ENCODE results near the gene HBP1. TPM values are rescaled to one million over a fixed set of nuclear protein-coding genes. Genes with fewer than 3 reads are reported as not detected.
"Not testable (repeated sequence)": the region's sequence is repeated elsewhere in the genome, so short reads cannot be mapped to it uniquely, and the experiment has no call there.

The HBP1 gene
- total RNA-seq, 1 donor from 2014 or later = 111 TPM

GRCh38 chr7:107185716-107186115, 16.9 kb downstream of the HBP1 start:
- no peak for DNase-seq (ENCODE audit: low read depth, low spot score)

- DNase-seq (ENCODE audit: low read depth, low spot score) = no peak
Measured at GRCh38 chr7:107186240-107186639, 17.4 kb downstream of the HBP1 start.

- no peak for DNase-seq (ENCODE audit: low read depth, low spot score)
Measured at GRCh38 chr7:107187774-107188173, 19.0 kb downstream of the HBP1 start.

GRCh38 chr7:107190090-107190489, 21.3 kb downstream of the HBP1 start:
- no peak for DNase-seq (ENCODE audit: low read depth, low spot score)

GRCh38 chr7:107194052-107194451, 25.2 kb downstream of the HBP1 start:
- DNase-seq (ENCODE audit: low read depth, low spot score) = no peak

- no peak for DNase-seq (ENCODE audit: low read depth, low spot score)
Measured at GRCh38 chr7:107196834-107197610, 28.2 kb downstream of the HBP1 start.

- no peak for DNase-seq (ENCODE audit: low read depth, low spot score)
Measured at GRCh38 chr7:107201795-107202450, 33.1 kb downstream of the HBP1 start.

GRCh38 chr7:107203607-107204006, 34.8 kb downstream of the HBP1 start:
- no peak for DNase-seq (ENCODE audit: low read depth, low spot score)

GRCh38 chr7:107206136-107206535, 37.3 kb downstream of the HBP1 start:
- DNase-seq (ENCODE audit: low read depth, low spot score) = no peak

- DNase-seq (ENCODE audit: low read depth, low spot score) = no peak
Measured at GRCh38 chr7:107206706-107207105, 37.9 kb downstream of the HBP1 start.

GRCh38 chr7:107207459-107207858, 38.7 kb downstream of the HBP1 start:
- DNase-seq (ENCODE audit: low read depth, low spot score) = no peak

GRCh38 chr7:107208024-107208521, 39.3 kb downstream of the HBP1 start:
- DNase-seq (ENCODE audit: low read depth, low spot score) = no peak

- no peak for DNase-seq (ENCODE audit: low read depth, low spot score)
Measured at GRCh38 chr7:107208563-107208962, 39.8 kb downstream of the HBP1 start.

- no peak for DNase-seq (ENCODE audit: low read depth, low spot score)
Measured at GRCh38 chr7:107209565-107209964, 40.8 kb downstream of the HBP1 start.

GRCh38 chr7:107210400-107210799, 41.6 kb downstream of the HBP1 start:
- DNase-seq (ENCODE audit: low read depth, low spot score) = no peak

- DNase-seq (ENCODE audit: low read depth, low spot score) = no peak
Measured at GRCh38 chr7:107212725-107213124, 43.9 kb downstream of the HBP1 start.

- no peak for DNase-seq (ENCODE audit: low read depth, low spot score)
Measured at GRCh38 chr7:107213193-107213788, 44.5 kb downstream of the HBP1 start.

- DNase-seq (ENCODE audit: low read depth, low spot score) = no peak
Measured at GRCh38 chr7:107213945-107214344, 45.1 kb downstream of the HBP1 start.

GRCh38 chr7:107219563-107220244, 50.9 kb downstream of the HBP1 start:
- DNase-seq (ENCODE audit: low read depth, low spot score) = no peak

GRCh38 chr7:107220356-107220755, 51.6 kb downstream of the HBP1 start:
- no peak for DNase-seq (ENCODE audit: low read depth, low spot score)

GRCh38 chr7:107220806-107221205, 52.0 kb downstream of the HBP1 start:
- DNase-seq (ENCODE audit: low read depth, low spot score) = not testable (repeated sequence)
